GM19397 (cell line): ENCODE data around the gene RNU2-63P.
A peak's percentile ranks its signal among the peaks of the same experiment; 100 is the strongest.
"Not testable (repeated sequence)": the region's sequence is repeated elsewhere in the genome, so short reads cannot be mapped to it uniquely, and the experiment has no call there.

ENCODE experiments used
- ATAC-seq: cut with Tn5 transposase; IDR thresholded peaks from one replicate; pipeline ENCODE4 v1.9.1; 2021; ENCODE audit warnings: mild to moderate bottlenecking, moderate library complexity; ENCODE audit not compliant: unreplicated experiment

The RNU2-63P gene

DNA sequence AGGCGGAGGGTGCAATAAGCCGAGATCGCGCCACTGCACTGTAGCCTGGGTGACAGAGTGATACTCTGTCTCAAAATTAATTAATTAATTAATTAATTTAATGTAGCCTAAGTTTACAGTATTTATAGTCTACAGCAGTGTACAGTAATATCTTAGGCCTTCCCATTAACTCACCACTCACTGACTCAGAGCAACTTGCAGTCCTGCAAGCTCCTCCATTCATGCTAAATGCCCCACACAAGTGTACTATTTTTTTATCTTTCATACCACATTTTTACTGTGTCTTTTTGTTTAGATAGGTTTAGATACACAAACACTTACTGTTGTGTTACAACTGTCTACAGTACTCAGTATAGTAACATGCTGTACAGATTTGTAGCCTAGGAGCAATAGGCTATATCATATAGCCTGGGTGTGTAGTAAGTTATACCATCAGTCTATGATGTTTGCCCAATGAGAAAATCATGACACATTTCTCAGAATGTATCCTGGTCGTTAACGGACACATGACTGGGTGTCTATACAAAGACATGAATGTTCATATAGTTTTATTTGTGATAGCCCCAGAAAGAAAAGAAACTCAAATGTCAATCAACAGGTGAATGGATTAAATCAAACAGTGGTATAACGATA lies 15.8 kb upstream of the RNU2-63P start:
- no peak for ATAC-seq

- no peak for ATAC-seq
Observed at GRCh38 chr2:88028931-88029330, 12.6 kb upstream of the RNU2-63P start.

DNA sequence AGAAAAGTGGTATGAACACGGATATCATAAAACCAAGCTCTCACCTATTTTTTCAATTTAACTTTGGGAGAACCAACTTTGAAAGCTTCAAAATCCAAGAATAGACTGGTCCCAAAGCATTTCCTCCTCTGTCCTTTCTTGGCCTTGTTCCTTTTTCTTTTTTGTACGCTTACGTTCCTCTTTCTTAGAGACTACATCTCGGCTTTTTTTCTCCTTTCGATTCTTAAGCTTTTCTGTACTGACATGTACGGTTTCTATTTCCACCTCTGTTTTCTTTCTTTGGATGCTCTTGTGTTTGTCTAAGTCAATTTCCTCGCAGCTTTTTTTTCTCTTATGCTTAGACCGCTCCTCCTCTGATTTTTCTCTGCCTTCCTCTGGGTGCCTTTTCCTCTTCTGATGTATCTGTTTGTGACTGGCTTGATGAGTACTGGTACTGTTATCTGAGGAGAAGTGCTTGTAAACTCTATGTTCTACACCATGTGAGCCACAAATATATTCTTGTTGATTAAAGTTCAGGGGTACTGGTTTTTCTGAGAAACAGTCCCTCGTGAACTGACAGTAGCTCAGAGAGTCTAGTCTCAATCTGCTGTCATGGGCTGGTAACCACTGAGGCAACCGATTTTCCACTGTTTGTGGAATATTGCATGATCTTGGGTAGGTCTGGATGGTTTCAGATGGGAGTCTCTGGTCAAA lies 11.5 kb upstream of the RNU2-63P start:
- no peak for ATAC-seq

GRCh38 chr2:88024509-88024908 lies 8.2 kb upstream of the RNU2-63P start:
- ATAC-seq = no peak

DNA sequence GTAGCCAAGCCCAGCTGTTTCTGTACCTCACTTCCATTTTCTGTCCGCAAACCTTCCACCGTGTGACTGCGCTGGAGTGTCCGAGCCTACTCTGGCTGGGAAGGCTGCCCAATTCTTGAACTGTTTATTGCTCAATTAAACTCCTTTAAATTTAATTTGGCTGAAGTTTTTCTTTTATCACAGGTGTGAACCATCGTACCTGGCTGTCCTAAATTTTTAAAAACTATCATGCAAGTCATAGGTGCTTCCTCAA lies 6.2 kb upstream of the RNU2-63P start:
- no peak for ATAC-seq

DNA sequence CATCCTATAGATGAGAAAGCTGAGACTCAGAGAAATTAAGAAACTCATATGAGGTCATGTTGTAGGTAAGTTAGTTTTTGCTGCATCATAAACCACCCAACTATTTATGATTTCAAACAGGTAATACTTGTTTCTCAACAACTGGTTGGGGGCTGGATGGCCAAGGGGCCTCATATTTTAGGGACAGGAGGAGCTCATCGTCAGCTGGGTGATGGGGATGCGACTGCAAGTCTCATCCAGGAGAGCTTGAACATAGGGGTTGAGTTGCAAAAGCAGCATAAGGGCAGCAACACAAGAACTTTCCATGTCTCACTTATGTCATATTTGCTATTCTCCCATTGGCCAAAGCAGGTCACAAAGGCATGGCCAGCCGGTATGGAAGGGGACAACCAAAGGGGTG lies 3.6 kb upstream of the RNU2-63P start:
- no peak for ATAC-seq

- no peak for ATAC-seq
Observed at GRCh38 chr2:88018909-88019308, 2.6 kb upstream of the RNU2-63P start.

DNA sequence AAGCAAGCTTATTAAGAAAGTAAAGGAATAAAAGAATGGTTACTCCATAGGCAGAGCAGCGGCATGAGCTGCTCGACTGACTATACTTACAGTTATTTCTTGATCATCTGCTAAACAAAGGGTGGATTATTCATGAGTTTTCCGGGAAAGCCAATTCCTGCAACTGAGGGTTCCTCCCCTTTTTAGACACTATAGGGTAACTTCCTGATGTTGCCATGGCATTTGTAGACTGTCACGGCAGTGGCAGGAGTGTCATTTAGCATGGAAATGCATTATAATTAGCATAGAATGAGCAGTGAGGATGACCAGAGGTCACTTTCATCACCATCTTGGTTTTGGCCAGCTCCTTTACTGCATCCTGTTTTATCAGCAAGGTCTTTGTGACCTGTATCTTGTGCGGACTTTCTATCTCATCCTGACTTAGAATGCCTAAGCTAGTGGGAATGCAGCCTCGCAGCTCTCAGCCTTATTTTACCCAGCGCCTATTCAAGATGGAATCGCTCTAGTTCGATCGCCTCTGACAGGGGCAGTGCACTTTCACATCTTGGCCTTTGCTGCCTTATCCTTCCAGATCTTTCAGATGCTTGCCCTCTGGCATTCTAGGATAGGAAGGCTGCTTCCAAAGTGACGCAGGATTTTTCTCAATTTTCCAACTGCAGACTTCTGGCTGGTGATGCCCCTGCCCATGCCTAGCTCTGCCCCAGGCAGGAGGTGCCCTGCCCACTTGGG lies 1.9 kb upstream of the RNU2-63P start:
- not testable (repeated sequence) for ATAC-seq

- not testable (repeated sequence) for ATAC-seq
Observed at GRCh38 chr2:88017780-88018038, 1.4 kb upstream of the RNU2-63P start.

- peak; percentile 65 for ATAC-seq
Observed at GRCh38 chr2:88016960-88017779, 823 bp upstream of the RNU2-63P start.

- no peak for ATAC-seq
Observed at GRCh38 chr2:88011011-88011410, 5.3 kb downstream of the RNU2-63P start.

DNA sequence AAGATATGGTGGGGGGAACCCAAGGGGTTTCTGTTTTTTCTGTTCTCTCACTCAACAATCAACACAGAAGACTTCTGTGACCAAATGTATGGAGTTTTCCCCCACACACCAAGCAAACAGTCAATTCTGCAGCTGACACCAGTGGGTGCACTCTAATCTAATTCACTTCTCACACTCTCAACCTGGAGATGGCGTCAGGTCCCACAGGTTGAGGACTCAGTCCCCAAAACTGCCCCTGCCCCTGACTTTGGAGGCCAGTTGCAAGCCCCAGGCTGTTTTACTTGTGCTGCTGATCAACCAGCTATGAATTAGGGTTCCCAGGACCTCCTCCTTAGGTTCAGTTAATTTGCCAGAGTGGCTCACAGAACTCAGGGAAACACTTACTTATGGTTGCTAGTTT lies 6.2 kb downstream of the RNU2-63P start:
- ATAC-seq = no peak

- no peak for ATAC-seq
Observed at GRCh38 chr2:88006912-88007439, 9.4 kb downstream of the RNU2-63P start.

- no peak for ATAC-seq
Observed at GRCh38 chr2:88005776-88006175, 10.6 kb downstream of the RNU2-63P start.

DNA sequence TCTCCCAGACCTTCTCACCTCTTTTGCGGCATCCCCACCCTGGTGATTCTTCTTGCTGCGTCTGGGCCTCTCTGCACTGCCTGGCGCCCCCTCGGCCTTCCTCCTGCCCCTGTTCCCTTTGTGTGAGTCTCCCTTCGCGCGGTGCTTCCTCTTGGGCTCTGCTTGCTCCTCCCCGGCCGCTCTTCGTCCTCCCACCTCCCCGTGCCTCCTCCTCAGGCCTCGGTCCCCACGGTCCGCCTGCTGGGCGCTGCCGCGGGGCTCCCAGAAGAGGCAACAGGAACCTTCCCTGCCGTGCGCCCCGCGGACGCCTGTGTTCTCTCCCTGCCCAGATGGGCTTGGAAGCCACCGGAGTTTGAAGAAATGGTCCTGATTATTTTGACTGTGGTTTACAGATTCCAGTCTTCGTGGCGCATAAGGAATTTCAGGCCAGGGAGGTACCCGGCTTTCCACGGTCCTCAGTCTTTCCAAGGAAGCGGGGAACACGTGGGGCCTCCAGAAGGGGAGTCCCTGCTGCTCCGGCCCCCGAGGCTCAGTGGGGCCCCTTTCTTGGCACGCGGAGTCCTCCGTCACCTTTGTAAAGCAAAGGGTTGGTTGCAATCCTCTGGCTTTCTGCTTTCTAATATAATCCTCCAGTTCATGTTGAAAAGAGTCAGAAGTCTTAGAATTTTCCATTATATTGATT lies 13.1 kb downstream of the RNU2-63P start:
- ATAC-seq = no peak

DNA sequence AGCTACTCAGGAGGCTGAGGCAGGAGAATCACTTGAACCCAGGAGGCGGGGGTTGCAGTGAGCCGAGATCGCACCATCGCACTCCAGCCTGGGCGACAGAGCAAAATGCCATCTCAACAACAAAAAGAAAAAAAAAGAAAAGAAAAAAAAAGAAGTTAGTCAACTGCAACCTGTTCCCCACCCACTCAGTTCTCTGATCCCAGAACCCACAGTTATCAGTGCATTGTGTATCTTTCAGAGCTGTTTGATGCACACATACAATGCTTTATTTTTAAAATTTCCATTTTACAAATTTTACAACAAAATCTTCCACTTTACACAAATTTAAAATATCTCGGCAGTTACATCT lies 14.0 kb downstream of the RNU2-63P start:
- no peak for ATAC-seq

DNA sequence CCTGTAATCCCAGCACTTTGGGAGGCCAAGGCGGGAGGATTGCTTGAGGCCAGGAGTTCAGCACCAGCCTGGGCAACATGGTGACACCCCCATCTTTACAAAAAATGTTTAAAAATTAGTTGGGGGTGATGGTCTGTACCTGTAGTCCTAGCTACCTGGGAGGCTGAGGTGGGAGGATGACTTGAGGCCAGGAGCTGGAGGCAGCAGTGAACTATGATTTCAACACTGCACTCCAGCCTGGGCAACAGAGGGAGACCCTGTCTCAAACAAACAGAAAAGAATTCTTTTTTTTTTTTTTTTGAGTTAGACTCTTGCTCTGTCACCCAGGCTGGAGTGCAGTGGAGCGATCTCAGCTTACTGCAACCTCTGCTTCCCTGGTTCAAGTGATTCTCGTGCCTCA lies 15.9 kb downstream of the RNU2-63P start:
- ATAC-seq = not testable (repeated sequence)

- ATAC-seq = no peak
Observed at GRCh38 chr2:87996570-87996969, 19.8 kb downstream of the RNU2-63P start.

DNA sequence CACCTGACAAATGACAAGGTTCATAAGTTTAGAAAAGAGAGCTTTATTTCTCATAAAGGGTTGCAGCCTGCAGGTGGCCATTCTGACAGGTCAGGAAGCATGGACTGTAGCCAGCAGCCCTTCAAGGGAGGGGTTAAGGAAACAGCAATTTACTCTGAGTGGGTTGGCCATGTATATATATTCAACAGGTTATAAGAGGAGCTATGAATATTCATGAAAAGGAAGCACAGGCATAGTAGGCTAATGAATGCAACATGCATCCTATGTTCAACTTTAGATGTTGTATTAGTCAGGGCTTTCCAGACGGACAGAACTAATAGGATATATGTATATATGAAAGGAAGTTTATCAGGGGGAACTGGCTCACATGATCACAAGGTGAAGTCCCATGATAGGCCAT lies 20.6 kb downstream of the RNU2-63P start:
- ATAC-seq = no peak

- ATAC-seq = not testable (repeated sequence)
Observed at GRCh38 chr2:87994304-87994850, 22.0 kb downstream of the RNU2-63P start.

DNA sequence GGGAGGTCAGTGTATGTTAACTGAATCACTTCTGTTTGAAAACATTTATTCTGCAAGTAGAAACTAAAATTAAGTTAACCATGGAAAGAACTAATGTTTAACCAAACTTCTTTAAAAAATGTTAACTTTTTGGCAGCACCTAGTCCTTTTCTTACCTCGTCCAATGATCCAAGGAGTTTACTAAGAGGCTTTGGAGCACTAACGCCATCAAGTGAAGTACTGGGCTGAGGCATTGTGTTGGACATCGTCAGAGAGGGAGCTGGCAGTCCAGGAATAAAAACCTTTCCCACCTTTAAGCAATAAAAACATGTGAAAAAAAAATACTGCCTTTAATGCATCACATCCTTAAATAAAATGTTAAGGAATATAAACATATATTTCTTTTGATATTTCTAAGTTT lies 23.8 kb downstream of the RNU2-63P start:
- not testable (repeated sequence) for ATAC-seq
